HL-60 (cell line): ENCODE measurements around the gene RUNDC3A.
A peak's percentile ranks its signal among the peaks of the same experiment; 100 is the strongest.

Experiments
- DNase-seq, 2 experiments: peaks; one replicate each; pipeline ENCODE4 v3.0.0-alpha.2; 2010 to 2020; ENCODE audit warnings: low read depth in 1 of 2, low spot score in 1 of 2
- H3K27ac ChIP-seq: fragments of 250-450 bp; sonication (Bioruptor Pico); replicated peaks from 2 replicates; pipeline ENCODE4 v1.5.1; 2020; ENCODE audit warnings: mild to moderate bottlenecking, moderate library complexity
- H3K27me3 ChIP-seq: fragments of 250-450 bp; sonication (Bioruptor Pico); 2 replicates; pipeline ENCODE4 v1.5.1; 2021; ENCODE audit warnings: mild to moderate bottlenecking, moderate library complexity; ENCODE audit not compliant: insufficient read depth, poor library complexity, severe bottlenecking
- H3K4me3 ChIP-seq: replicated peaks from 2 replicates; pipeline ENCODE4 v1.5.1; 2011; ENCODE audit warnings: mild to moderate bottlenecking, control low read depth, low read length; ENCODE audit not compliant: insufficient read depth
- GABPA ChIP-seq: IDR thresholded peaks from 2 replicates; pipeline ENCODE4 v1.6.1; 2012; ENCODE audit warnings: low read depth
- POLR2AphosphoS5 ChIP-seq: IDR thresholded peaks from 2 replicates; pipeline ENCODE4 v1.6.1; 2012; ENCODE audit warnings: low read depth
- SPI1 ChIP-seq: IDR thresholded peaks from 2 replicates; pipeline ENCODE4 v1.6.1; 2012; ENCODE audit warnings: low read depth, mild to moderate bottlenecking, borderline replicate concordance
- TF ChIP-seq, protein P1 (sequence below): IDR thresholded peaks from one replicate; pipeline ENCODE4 v1.5.1; 2011; ENCODE audit warnings: low read length, control low read depth, inconsistent platforms; ENCODE audit not compliant: insufficient read depth
- TF ChIP-seq, protein P2 (sequence below): IDR thresholded peaks from 2 replicates; pipeline ENCODE4 v1.6.1; 2012; ENCODE audit warnings: low read depth; ENCODE audit not compliant: insufficient replicate concordance

Gene RUNDC3A

DNA sequence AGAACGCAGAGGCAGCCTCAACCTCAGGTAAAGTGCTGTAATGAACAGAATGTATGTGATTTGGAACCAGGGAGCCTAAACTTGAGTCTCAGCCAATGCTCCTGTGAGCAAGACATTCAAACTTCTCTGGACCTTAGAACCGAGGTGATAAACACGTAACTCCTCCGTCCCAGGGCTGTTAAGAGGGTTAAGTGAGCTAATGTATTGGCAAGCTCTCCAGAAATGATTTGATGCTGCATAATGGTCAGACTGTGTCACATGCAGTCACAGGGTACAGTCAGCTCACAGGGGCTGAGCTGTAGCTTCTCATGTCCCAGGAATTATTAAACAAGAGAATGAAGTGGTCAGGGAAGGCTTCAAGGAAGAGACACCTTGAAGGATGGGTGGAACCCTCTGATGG is 30.4 kb upstream of the RUNDC3A start:
- no peak overlapping the region for H3K4me3 ChIP-seq
- no peak for DNase-seq

DNA sequence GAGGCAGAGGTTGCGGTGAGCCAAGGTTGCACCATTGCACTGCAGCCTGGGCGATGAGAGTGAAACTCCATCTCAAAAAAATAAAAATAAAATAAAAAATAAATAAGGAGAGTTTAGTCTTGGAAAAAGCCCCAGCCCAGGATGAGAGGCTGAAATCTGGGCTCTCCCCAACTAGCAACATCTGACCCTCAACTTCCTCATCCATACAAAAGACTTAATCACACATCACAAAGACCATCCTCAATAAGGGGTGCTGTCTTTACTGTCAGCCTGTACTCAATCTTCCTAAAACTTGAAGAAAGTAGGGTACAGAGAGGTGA is 29.1 kb upstream of the RUNDC3A start:
- no peak for DNase-seq
- TF ChIP-seq POLR2AphosphoS5: no peak
- no peak for TF ChIP-seq GABPA
- TF ChIP-seq, protein P1, sequence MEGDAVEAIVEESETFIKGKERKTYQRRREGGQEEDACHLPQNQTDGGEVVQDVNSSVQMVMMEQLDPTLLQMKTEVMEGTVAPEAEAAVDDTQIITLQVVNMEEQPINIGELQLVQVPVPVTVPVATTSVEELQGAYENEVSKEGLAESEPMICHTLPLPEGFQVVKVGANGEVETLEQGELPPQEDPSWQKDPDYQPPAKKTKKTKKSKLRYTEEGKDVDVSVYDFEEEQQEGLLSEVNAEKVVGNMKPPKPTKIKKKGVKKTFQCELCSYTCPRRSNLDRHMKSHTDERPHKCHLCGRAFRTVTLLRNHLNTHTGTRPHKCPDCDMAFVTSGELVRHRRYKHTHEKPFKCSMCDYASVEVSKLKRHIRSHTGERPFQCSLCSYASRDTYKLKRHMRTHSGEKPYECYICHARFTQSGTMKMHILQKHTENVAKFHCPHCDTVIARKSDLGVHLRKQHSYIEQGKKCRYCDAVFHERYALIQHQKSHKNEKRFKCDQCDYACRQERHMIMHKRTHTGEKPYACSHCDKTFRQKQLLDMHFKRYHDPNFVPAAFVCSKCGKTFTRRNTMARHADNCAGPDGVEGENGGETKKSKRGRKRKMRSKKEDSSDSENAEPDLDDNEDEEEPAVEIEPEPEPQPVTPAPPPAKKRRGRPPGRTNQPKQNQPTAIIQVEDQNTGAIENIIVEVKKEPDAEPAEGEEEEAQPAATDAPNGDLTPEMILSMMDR: no peak
- TF ChIP-seq, protein P2, sequence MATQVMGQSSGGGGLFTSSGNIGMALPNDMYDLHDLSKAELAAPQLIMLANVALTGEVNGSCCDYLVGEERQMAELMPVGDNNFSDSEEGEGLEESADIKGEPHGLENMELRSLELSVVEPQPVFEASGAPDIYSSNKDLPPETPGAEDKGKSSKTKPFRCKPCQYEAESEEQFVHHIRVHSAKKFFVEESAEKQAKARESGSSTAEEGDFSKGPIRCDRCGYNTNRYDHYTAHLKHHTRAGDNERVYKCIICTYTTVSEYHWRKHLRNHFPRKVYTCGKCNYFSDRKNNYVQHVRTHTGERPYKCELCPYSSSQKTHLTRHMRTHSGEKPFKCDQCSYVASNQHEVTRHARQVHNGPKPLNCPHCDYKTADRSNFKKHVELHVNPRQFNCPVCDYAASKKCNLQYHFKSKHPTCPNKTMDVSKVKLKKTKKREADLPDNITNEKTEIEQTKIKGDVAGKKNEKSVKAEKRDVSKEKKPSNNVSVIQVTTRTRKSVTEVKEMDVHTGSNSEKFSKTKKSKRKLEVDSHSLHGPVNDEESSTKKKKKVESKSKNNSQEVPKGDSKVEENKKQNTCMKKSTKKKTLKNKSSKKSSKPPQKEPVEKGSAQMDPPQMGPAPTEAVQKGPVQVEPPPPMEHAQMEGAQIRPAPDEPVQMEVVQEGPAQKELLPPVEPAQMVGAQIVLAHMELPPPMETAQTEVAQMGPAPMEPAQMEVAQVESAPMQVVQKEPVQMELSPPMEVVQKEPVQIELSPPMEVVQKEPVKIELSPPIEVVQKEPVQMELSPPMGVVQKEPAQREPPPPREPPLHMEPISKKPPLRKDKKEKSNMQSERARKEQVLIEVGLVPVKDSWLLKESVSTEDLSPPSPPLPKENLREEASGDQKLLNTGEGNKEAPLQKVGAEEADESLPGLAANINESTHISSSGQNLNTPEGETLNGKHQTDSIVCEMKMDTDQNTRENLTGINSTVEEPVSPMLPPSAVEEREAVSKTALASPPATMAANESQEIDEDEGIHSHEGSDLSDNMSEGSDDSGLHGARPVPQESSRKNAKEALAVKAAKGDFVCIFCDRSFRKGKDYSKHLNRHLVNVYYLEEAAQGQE: no peak
- no peak for TF ChIP-seq SPI1
- H3K27me3 ChIP-seq: no peaks in the 10 kb centered on the region
- no peak overlapping the region for H3K4me3 ChIP-seq
- H3K27ac ChIP-seq: no peak overlapping the region

More for the DNA sequence above, 30.4 kb upstream of the RUNDC3A start:
- no peak overlapping the region for H3K27ac ChIP-seq
- no peaks in the 10 kb centered on the region for H3K27me3 ChIP-seq
- TF ChIP-seq, protein P2: no peak
- TF ChIP-seq GABPA (no peak), POLR2AphosphoS5 (no peak), SPI1 (no peak)
- TF ChIP-seq, protein P1: no peak

DNA sequence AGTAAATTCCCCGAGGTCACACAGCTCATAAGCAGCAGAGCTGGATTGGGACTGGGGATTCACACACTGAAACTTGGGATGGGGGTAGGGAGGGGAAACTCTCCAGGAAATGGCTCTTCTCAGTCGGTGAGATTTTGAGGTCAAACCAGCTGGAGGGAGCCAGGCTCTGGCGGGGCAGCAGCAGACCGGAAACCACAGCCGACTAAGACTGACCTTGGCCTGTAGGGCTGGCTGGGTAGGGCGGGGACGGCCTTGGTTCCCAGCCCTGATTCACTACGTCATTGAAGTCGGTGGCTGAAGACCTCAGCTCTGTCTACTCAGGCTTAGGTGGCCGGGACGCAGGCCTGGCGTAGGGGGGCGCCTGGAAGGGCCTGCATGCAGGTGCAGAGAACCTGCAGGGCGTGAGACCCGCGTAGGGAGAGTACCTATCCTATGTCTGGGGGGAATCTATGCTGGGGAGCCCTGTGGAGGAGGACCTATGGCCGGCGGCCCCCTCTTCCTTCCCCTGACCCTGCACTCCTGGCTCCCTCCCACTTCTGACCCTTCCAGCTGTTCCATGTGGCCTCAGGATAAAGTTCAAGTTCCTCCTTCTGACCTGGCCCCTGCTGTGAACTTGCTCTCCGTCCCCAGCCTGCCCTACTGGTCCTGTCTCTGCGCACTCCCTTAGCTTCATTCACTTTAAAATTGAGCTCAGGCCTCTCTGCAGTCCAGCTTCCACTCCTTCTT is 28.6 kb upstream of the RUNDC3A start:
- peak; percentile 36 to 49 for DNase-seq
- no peak overlapping the region for H3K27ac ChIP-seq
- TF ChIP-seq POLR2AphosphoS5 (no peak), SPI1 (no peak), GABPA (no peak)
- TF ChIP-seq, protein P2: no peak
- TF ChIP-seq, protein P1: no peak

More for the DNA sequence above, 28.6 kb upstream of the RUNDC3A start:
- H3K4me3 ChIP-seq: no peak overlapping the region
- no peaks in the 10 kb centered on the region for H3K27me3 ChIP-seq
